Measurements from ENCODE around the gene CTSE.

Gene CTSE

DNA sequence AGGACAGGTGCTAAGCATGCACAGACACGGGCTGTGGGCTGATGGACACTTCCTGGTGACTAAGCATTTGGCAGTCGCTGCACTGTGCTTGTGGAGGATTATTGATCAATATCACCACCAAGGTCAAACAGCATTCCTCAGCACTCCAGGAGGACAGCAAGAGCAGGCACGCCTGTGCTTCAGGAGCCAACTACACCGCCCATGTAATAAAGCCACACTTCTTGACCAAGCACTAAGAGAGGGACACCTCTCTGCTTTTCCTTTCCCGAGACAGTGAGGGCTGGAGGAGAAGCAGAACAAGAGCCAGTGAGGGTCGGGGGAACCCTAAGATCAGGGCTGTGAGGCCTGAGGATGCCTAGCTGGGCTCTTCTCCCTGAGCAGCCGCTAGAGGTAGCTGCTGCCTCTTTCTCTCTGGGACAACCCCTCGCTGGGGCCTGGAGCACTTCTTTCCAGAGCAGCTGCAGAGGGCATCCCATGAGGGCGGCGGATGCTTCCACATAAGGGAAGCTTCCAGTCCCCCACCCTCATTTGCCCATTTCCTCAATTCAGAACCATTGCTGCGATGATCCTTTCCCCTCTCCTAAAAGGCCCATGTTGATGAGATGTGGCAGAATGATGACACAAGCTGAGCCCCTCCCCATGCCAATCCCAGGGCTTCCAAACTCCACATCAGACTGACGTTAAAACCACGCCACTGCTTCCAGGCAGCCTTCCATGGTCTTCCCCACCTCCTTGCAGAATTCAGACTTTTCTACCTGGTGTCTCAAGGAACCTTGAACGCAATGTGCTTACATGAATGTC, 39.6 kb downstream of the CTSE start:
- DNase-seq (ENCODE audit: extremely low read depth, low read depth): no peak
- TF ChIP-seq, protein P1, sequence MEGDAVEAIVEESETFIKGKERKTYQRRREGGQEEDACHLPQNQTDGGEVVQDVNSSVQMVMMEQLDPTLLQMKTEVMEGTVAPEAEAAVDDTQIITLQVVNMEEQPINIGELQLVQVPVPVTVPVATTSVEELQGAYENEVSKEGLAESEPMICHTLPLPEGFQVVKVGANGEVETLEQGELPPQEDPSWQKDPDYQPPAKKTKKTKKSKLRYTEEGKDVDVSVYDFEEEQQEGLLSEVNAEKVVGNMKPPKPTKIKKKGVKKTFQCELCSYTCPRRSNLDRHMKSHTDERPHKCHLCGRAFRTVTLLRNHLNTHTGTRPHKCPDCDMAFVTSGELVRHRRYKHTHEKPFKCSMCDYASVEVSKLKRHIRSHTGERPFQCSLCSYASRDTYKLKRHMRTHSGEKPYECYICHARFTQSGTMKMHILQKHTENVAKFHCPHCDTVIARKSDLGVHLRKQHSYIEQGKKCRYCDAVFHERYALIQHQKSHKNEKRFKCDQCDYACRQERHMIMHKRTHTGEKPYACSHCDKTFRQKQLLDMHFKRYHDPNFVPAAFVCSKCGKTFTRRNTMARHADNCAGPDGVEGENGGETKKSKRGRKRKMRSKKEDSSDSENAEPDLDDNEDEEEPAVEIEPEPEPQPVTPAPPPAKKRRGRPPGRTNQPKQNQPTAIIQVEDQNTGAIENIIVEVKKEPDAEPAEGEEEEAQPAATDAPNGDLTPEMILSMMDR (IDR thresholded peaks at IDR 0.05; ENCODE audit: low read depth, low read length): peak; percentile 89

DNA sequence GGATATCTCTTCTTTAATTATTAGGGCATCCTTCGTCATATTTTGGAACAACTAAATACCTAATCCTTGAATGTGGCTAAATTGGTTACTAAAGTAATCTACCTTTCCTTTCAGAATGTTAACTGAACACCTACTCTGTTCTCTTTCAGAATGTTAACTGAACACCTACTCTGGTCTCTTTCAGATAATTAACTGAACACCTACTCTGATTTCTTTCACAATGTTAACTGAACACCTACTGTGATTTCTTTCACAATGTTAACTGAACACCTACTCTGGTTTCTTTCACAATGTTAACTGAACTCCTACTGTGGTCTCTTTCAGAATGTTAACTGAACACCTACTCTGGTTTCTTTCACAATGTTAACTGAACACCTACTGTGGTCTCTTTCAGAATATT, 42.4 kb downstream of the CTSE start:
- DNase-seq (ENCODE audit: extremely low read depth, low read depth): no peak
- TF ChIP-seq, protein P1 (IDR thresholded peaks at IDR 0.05; ENCODE audit: low read depth, low read length): no peak

DNA sequence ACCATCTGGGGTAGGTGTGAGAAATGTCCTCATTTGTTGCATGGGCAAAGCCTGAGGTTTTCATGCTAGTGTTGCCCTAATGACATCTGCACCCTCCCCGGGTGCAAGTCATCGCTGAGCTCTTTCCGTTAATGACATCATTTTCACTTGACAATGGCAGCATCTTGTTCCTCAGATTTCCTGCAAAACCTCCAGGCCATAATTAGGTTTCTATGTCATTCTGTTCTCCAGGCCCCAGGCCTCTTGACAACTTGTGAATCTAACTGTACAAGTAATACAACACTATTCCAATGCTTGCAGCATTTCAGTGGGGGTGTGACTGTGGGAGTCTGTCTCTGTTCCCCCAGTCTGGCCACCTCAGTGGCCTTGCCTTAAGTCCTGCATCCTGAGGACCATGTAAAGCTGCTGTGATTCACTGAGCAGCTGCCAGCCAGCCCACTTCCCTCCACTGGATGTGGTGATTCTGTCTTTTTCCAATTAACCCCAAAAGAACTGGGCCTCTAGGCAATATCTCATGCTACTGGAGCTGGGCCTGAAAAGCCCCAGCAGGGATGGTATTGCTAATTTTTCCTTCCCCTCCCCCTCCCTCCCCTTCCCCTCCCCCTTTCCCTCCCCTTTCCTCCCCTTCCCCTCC, 43.3 kb downstream of the CTSE start:
- no peak for DNase-seq (ENCODE audit: extremely low read depth, low read depth)
- TF ChIP-seq, protein P1 (IDR thresholded peaks at IDR 0.05; ENCODE audit: low read depth, low read length): no peak

DNA sequence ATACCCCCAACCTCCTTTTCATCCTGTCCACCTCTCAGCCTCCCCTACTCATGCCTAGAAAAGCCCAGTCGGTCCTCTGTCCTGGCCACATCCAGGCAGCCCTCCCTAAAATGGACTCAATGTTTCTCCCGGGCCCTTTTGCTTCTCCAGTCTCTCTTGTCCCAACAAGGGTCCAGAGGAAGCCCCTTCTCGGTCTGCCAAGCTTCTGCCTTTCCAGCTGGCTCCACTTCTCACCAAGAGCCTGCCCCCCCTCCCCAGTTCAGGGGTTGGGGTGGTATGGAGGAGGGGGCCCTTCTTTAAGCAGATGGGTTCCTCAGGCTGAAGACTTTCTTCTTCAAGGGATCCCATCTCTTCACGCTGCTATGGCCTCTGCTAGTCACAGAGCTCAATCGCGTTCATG, 44.4 kb downstream of the CTSE start:
- no peak for DNase-seq (ENCODE audit: extremely low read depth, low read depth)
- TF ChIP-seq, protein P1 (IDR thresholded peaks at IDR 0.05; ENCODE audit: low read depth, low read length): no peak

DNA sequence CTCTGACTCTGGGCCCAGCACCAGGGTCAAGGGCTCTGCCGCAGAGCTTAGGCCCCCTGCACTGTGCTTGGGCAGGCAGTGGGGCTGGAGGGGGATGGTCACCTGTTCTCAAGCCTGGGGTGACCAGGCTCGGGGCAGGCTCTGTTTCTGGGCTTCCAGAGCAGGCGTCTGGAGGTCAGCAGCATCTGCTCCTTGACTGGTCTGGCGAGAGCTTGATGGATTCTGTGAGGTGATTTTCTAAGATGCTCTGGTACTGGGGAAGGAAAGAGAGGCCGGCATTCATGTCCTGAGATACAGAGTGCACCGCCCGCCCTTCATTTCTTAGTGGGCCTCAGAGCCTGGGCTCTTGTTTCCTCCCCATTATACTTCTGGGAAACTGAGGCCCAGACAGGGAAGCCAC, 45.0 kb downstream of the CTSE start:
- no peak for DNase-seq (ENCODE audit: extremely low read depth, low read depth)
- TF ChIP-seq, protein P1 (IDR thresholded peaks at IDR 0.05; ENCODE audit: low read depth, low read length): no peak

DNA sequence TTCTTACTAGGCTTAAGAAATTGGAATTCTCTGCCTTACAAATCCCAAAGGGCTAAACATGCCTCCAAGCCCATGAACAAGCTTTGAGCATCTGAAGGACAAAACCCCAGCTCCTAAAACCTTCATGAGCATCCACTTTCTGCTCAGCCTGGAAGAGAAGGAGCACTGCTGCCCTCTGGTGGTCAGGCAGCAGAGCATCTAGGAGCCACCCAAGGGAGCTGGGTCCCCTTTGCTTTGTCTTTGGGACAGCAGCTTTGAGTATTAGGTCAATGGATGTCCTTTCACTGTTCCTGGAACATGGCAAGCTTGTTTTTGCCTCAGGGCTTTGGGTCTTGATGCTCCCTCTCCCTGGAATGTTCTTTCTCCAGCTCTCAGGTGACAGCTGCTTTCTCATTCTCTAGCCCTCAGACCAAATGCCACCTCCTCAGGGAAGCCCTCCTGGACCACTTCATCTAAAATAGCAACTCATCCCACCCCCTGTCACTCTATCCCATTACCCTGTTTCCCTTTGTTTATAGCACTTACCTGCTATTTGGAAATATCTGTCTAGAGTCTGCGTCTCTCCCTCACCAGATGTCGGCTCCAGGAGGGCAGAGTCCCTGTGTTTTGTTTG, 46.2 kb downstream of the CTSE start:
- TF ChIP-seq, protein P1 (IDR thresholded peaks at IDR 0.05; ENCODE audit: low read depth, low read length): peak; percentile 97

More for the DNA sequence above, 46.2 kb downstream of the CTSE start:
- DNase-seq (ENCODE audit: extremely low read depth, low read depth): peak; percentile 72

Data from AG09319 (cell line).